HepG2 (cell line): ENCODE results near the gene ADAMTS4. TPM values are rescaled to one million over a fixed set of nuclear protein-coding genes. Genes with fewer than 3 reads are reported as not detected.

Experiments used
- ATF1 ChIP-seq: IDR thresholded peaks from 2 replicates; pipeline ENCODE4 v1.6.1; 2016; ENCODE audit warnings: mild to moderate bottlenecking, control low read depth
- CHD4 ChIP-seq: fragments of 200-600 bp; sonication (generic); IDR thresholded peaks from 2 replicates; pipeline ENCODE4 v1.7.0; 2017; ENCODE audit warnings: mild to moderate bottlenecking, low read length, borderline replicate concordance
- FOXA1 ChIP-seq, 2 experiments: fragments of 450-650 bp in 1 of 2; sonication (generic) in 1 of 2; formaldehyde crosslinking in 1 of 2; IDR thresholded peaks; 2 replicates each; pipeline versions ENCODE4 v1.4.0 to v1.6.1; 2016 to 2020; ENCODE audit warnings: missing genetic modification reagents in 1 of 2
- FOXK2 ChIP-seq: fragments of 450-650 bp; IDR thresholded peaks from 2 replicates; pipeline ENCODE4 v1.6.1; 2016
- KLF12 ChIP-seq: sonication (generic); formaldehyde crosslinking; IDR thresholded peaks from 2 replicates; pipeline ENCODE4 v1.4.0; 2020; ENCODE audit warnings: missing genetic modification reagents, borderline replicate concordance
- NFE2L1 ChIP-seq: sonication (generic); formaldehyde crosslinking; IDR thresholded peaks from 2 replicates; pipeline ENCODE4 v1.4.0; 2020; ENCODE audit warnings: missing genetic modification reagents, mild to moderate bottlenecking, borderline replicate concordance
- PITX1 ChIP-seq: sonication (generic); formaldehyde crosslinking; IDR thresholded peaks from 2 replicates; pipeline ENCODE4 v1.5.1; 2020; ENCODE audit warnings: mild to moderate bottlenecking, missing genetic modification reagents
- REST ChIP-seq, 2 experiments: IDR thresholded peaks; 2 replicates each; pipeline ENCODE4 v1.6.1; 2011 to 2012; ENCODE audit warnings: low read length in 2 of 2, borderline replicate concordance in 1 of 2, low read depth in 1 of 2, mild to moderate bottlenecking in 1 of 2, moderate library complexity in 1 of 2
- RFX1 ChIP-seq: fragments of 450-650 bp; IDR thresholded peaks from 2 replicates; pipeline ENCODE4 v1.6.1; 2017
- RNF2 ChIP-seq: fragments of 450-650 bp; conservative IDR thresholded peaks from 2 replicates; pipeline ENCODE4 v1.6.1; 2016; ENCODE audit warnings: low read depth
- SIN3A ChIP-seq: IDR thresholded peaks from 2 replicates; pipeline ENCODE4 v1.6.1; 2011; ENCODE audit warnings: low read depth, mild to moderate bottlenecking, control low read depth, low read length, borderline replicate concordance
- SP5 ChIP-seq: IDR thresholded peaks from 2 replicates; pipeline ENCODE4 v1.6.1; 2016; ENCODE audit warnings: low read depth, borderline replicate concordance
- STAT5B ChIP-seq: sonication (generic); formaldehyde crosslinking; IDR thresholded peaks from 2 replicates; pipeline ENCODE4 v1.4.0; 2020; ENCODE audit warnings: missing genetic modification reagents
- TCF7L2 ChIP-seq: IDR thresholded peaks from 2 replicates; pipeline ENCODE4 v1.6.1; 2011; ENCODE audit warnings: mild to moderate bottlenecking, low read depth, low read length, moderate library complexity
- ZBTB3 ChIP-seq: sonication (generic); formaldehyde crosslinking; IDR thresholded peaks from 2 replicates; pipeline ENCODE4 v1.4.0; 2020; ENCODE audit warnings: low read depth, mild to moderate bottlenecking, moderate library complexity, missing genetic modification reagents, borderline replicate concordance
- ZFP36L1 ChIP-seq: sonication (generic); formaldehyde crosslinking; IDR thresholded peaks from 2 replicates; pipeline ENCODE4 v1.8.0; 2022; ENCODE audit warnings: mild to moderate bottlenecking, missing genetic modification reagents, moderate library complexity
- ZNF17 ChIP-seq: sonication (generic); formaldehyde crosslinking; IDR thresholded peaks from 2 replicates; pipeline ENCODE4 v1.5.0; 2020; ENCODE audit warnings: mild to moderate bottlenecking, missing genetic modification reagents
- ZNF501 ChIP-seq: sonication (generic); formaldehyde crosslinking; IDR thresholded peaks from 2 replicates; pipeline ENCODE4 v1.5.1; 2020; ENCODE audit warnings: mild to moderate bottlenecking, moderate library complexity, missing genetic modification reagents
- ZNF556 ChIP-seq: sonication (generic); formaldehyde crosslinking; IDR thresholded peaks from 2 replicates; pipeline ENCODE4 v1.4.0; 2020; ENCODE audit warnings: mild to moderate bottlenecking, missing genetic modification reagents, borderline replicate concordance
- ZNF788 ChIP-seq: sonication (generic); formaldehyde crosslinking; IDR thresholded peaks from 2 replicates; pipeline ENCODE4 v1.5.0; 2020; ENCODE audit warnings: mild to moderate bottlenecking, missing genetic modification reagents, borderline replicate concordance
- ZNF83 ChIP-seq: sonication (generic); formaldehyde crosslinking; IDR thresholded peaks from 2 replicates; pipeline ENCODE4 v1.4.0; 2020; ENCODE audit warnings: missing genetic modification reagents, mild to moderate bottlenecking, borderline replicate concordance
- polyA plus RNA-seq, 8 experiments: library from polyadenylated mRNA; depleted of rRNA in 3 of 8; stranded (reverse) in 7 of 8; unstranded in 1 of 8; fragments of >200 nt; fragmentation: Illumina TruSeq in 4 of 8; extraction: Trizol in 4 of 8; gene quantifications; 2 replicates each; pipeline versions ENCODE4 v1.2.1 to v1.2.3, GENCODE V29; 2011 to 2016; ENCODE audit warnings: low read depth in 4 of 8, missing spikeins in 1 of 8, mixed read lengths in 1 of 8; ENCODE audit not compliant: insufficient read depth in 1 of 8
- total RNA-seq, 5 experiments: library from RNA; depleted of rRNA; stranded (reverse); fragments of >200 nt; fragmentation: Illumina TruSeq; extraction: Trizol; gene quantifications; 2 replicates each; pipeline ENCODE4 v1.2.3, GENCODE V29; 2016; ENCODE audit warnings: low read depth in 1 of 5
- TF ChIP-seq, protein P1 (sequence below): IDR thresholded peaks from 2 replicates; pipeline ENCODE4 v1.6.1; 2016
- TF ChIP-seq, protein P2 (sequence below): sonication (generic); formaldehyde crosslinking; IDR thresholded peaks from 2 replicates; pipeline ENCODE4 v1.5.1; 2020; ENCODE audit warnings: mild to moderate bottlenecking, moderate library complexity, missing genetic modification reagents
- TF ChIP-seq, protein P3 (sequence below): IDR thresholded peaks from 2 replicates; pipeline ENCODE4 v1.6.1; 2012; ENCODE audit warnings: inconsistent platforms

Gene ADAMTS4
- total and polyA plus RNA-seq, 2 of the 13 experiments (the other 11 are each of a cell fraction or from before 2014, with no cell fraction given), result 0.51 to 1.7 TPM

- TF ChIP-seq ZBTB3, result no peak
- TF ChIP-seq ZNF501 (CRISPR knock-in tag), result 0 out of 2 replicates have a peak, but pooled peaks have one; percentile 70
- TF ChIP-seq ZNF556 (CRISPR knock-in tag), result peak; percentile 63; the same call in 1 of the 2 replicates
- peak; percentile 88 for TF ChIP-seq RNF2
- TF ChIP-seq FOXK2, result no peak
- TF ChIP-seq CHD4, result no peak
- TF ChIP-seq, protein P1, sequence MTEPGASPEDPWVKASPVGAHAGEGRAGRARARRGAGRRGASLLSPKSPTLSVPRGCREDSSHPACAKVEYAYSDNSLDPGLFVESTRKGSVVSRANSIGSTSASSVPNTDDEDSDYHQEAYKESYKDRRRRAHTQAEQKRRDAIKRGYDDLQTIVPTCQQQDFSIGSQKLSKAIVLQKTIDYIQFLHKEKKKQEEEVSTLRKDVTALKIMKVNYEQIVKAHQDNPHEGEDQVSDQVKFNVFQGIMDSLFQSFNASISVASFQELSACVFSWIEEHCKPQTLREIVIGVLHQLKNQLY (CRISPR knock-in tag), result 0 out of 2 replicates have a peak, but pooled peaks have one; percentile 26
- no peak for TF ChIP-seq TCF7L2
- peak; percentile 64 for TF ChIP-seq ZFP36L1 (CRISPR knock-in tag)
- TF ChIP-seq SIN3A, result peak; percentile 73; the same call in 1 of the 2 replicates
- TF ChIP-seq, protein P2, sequence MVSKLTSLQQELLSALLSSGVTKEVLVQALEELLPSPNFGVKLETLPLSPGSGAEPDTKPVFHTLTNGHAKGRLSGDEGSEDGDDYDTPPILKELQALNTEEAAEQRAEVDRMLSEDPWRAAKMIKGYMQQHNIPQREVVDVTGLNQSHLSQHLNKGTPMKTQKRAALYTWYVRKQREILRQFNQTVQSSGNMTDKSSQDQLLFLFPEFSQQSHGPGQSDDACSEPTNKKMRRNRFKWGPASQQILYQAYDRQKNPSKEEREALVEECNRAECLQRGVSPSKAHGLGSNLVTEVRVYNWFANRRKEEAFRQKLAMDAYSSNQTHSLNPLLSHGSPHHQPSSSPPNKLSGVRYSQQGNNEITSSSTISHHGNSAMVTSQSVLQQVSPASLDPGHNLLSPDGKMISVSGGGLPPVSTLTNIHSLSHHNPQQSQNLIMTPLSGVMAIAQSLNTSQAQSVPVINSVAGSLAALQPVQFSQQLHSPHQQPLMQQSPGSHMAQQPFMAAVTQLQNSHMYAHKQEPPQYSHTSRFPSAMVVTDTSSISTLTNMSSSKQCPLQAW (CRISPR knock-in tag), result no peak
- no peak for TF ChIP-seq KLF12 (CRISPR knock-in tag)
- peak; percentile 44; the same call in 1 of the 2 replicates for TF ChIP-seq RFX1
- TF ChIP-seq ATF1, result peak; percentile 57
- 0 out of 2 replicates have a peak, but pooled peaks have one; percentile 61 for TF ChIP-seq ZNF83 (CRISPR knock-in tag)
- TF ChIP-seq ZNF788 (CRISPR knock-in tag), result 0 out of 2 replicates have a peak, but pooled peaks have one; percentile 53
- TF ChIP-seq, protein P3, sequence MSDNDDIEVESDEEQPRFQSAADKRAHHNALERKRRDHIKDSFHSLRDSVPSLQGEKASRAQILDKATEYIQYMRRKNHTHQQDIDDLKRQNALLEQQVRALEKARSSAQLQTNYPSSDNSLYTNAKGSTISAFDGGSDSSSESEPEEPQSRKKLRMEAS, result peak; percentile 72; the same call in 1 of the 2 replicates
- TF ChIP-seq STAT5B (CRISPR knock-in tag), result 0 out of 2 replicates have a peak, but pooled peaks have one; percentile 26
- TF ChIP-seq NFE2L1 (CRISPR knock-in tag), result no peak
- TF ChIP-seq PITX1 (CRISPR knock-in tag), result peak; percentile 46; the same call in 1 of the 2 replicates
- no peak for TF ChIP-seq FOXA1 (IDR thresholded peaks at IDR 0.05)
- TF ChIP-seq FOXA1 (CRISPR knock-in tag; IDR thresholded peaks at IDR 0.05), result peak; percentile 65
- 0 out of 2 replicates have a peak, but pooled peaks have one; percentile 42 for TF ChIP-seq SP5 (CRISPR knock-in tag)
- TF ChIP-seq ZNF17 (CRISPR knock-in tag), result no peak
- TF ChIP-seq REST (IDR thresholded peaks at IDR 0.05; ENCODE audit: borderline replicate concordance in 1 of 2, low read depth in 1 of 2, low read length in 2 of 2), result no peak
Observed at GRCh38 chr1:161165742-161166668, 32.8 kb downstream of the ADAMTS4 start, which contains the start of gene PPOX (continued).
